GM18909 (cell line): Measurements from ENCODE around the gene MANBA.

Experiments used
- ATAC-seq: cut with Tn5 transposase; IDR thresholded peaks from one replicate; pipeline ENCODE4 v1.9.1; 2021; ENCODE audit warnings: mild to moderate bottlenecking; ENCODE audit not compliant: unreplicated experiment, poor library complexity

The MANBA gene

DNA sequence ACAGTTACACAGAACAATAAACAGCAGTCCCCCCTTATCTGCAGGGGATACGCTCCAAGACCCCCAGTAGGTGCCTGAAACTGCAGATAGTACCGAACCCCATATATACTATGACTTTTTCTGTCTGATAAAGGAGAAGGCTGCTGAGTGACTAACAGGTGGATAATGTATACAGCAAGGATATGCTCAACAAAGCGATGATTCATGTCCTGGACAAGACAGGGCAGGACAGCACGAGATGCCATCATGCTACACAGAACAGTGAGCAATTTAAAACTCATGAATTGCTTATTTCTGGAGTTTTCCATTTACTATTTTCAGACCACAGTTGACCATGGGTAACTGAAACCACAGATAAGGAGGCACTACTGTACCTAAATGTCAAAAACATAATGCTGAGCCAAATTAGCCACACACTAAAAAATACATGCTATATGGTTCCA, 76.1 kb downstream of the MANBA start:
- ATAC-seq: no peak

GRCh38 chr4:102683881-102684609, 76.7 kb downstream of the MANBA start:
- no peak for ATAC-seq

DNA sequence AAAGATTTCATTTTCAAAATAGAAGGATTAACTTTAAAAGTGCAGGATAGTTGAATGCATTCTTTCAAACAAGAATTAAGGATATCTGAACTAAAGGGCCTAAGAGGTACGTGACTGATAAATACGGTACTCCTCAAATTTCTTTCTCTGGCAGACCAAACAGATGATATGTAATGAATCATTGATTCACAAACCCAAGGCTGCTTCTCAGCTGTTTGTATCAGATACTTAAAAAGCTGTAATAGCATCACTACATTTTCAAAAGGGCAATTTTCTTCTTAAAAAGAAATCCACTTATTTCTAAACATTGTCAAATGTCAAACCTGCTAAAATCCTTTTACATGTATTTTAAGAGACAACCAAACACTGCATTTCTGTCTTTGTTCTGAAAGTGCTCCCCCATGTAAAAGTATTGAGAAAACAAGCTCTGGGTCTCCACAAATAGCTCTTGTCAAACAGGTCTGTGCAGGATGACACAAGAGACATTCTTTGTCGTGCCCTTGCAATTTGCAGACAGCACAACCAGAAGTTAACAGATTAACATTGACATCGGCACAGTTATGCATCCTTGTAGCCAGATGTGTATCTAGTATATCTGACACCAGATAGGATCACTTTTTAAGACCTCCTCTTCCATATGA, 82.0 kb downstream of the MANBA start:
- no peak for ATAC-seq

GRCh38 chr4:102678107-102678506, 82.7 kb downstream of the MANBA start:
- no peak for ATAC-seq

DNA sequence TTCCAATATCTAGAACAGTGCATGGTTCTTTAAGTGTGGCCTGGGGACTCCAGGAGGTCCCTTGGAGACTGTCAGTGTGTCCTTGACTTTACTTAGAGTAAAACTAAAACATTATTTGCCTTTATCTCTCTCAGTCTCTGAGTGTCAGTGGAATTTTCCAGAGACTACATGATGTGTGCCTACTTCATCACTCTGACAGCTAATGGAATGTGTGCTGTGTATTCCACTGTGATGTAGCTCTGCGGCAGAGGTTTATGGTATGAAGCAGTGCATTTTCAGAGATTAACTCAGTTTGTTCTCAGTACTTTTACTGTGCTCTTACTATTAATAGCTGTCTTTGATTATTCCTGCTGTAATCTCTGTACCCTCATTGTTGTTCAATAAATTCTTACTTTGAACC, 85.6 kb downstream of the MANBA start:
- ATAC-seq: no peak

GRCh38 chr4:102667001-102667400, 93.8 kb downstream of the MANBA start:
- ATAC-seq: no peak

DNA sequence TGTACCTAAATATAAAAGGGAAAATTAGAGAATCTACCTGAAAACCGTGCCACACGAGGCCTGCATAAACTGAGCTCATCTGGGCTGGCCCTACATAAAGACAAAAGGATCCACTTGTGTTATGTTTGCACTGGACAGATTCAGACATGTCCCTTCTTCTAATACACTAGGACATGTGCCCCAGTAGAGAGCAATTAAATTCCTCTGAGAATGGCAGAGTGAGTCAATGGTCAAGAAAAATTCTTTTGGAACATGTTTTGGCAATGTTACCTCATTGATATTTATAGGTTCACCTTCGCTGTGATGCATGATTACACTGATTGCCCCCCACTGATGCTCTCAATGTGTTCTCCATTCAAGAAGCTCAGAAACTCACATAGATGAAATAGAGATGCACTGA, 95.2 kb downstream of the MANBA start:
- ATAC-seq: no peak

DNA sequence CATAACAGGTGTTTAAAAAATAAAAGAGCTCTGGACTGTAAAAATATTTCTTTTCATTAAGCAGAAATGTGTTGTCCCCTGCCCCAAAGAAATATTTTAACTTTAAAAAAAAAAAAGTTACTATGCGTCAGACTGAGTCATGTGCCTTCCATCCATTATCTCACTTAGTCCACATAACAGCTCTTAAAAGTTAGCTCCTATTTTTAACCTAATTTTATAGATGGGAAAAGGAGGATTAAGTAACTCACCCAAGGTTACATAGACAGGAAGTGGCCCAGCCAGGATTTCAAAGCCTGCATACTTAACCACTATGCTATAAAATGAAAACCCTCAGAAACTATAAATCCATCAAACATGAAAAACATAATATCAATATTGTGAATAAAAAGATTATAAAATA, 97.7 kb downstream of the MANBA start:
- no peak for ATAC-seq

DNA sequence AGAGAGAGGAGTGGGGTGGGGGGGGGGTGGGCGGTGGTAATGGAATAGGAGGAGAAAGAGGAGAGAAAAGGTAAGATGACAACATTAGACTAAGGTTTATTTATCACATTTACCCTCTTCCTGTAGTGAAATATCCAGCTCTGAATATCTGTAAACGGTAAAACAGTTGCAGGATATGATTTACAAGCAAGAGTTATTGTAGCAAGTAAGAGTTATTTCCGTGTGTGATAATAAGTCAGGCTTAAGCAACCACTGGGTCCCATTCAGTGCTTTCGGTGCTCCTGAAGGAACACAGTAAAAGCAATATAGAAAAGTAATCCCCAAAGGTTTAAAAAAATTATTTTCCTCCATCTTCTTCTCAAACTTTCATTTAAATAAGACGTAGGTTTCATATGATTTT, 103.6 kb downstream of the MANBA start:
- no peak for ATAC-seq

DNA sequence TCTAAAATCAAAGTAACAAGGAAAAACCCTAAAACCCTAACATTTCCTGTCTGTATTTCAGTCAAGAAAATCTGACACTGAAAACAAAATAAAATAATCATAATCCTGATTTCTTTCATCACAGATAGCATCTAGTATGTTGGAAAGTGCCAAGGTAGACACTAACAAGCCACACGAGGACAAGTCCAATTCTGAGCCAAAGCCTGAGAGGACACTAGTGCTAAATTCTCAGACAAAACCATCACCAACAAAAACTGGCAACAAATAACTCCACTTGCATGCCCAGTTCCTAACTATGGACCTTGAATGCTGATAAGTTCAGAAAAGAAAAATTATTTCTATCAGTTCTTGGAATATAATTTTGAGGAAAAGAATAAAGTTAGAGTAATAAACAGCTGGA, 113.7 kb downstream of the MANBA start:
- no peak for ATAC-seq

GRCh38 chr4:102642631-102643298, 118.0 kb downstream of the MANBA start:
- ATAC-seq: no peak

DNA sequence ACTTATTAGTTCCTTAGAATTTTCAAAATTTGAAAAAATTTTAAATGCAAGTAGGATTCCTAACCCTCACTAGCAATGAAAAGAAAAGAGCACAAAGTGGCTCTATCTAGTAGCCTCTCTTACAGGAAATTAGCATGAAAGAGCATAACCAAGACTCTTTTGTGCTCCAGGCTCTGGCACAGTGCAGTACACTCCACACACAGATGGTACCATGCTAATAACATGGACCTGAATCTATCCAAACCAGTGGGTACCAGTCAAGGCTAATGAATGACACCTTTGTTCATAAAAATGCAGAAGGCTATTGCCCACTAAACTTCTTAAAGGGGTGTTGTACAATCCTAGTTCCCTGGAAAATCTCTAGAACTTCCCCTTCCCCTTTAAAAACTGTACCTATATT, 119.0 kb downstream of the MANBA start:
- no peak for ATAC-seq

DNA sequence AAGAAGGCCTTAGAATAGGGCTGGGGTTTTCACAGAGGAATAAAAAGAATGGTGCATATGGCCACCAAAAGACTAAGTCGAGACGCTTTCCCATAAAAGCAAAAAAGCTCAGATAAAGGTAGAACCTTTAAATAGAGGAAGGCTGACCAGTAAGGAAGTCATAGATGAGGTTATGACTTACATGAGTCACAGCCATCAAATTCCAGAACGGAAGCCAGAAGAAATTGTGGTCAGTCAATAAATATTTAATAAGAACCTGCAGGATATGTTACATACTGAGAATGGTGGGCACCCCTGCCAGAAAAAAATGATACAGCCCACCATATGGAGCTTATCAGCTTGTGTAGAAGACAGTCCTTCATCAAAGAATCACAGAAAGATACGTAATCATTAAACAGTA, 120.1 kb downstream of the MANBA start:
- no peak for ATAC-seq

- no peak for ATAC-seq
Observed at GRCh38 chr4:102639598-102639997, 121.2 kb downstream of the MANBA start.

- ATAC-seq: no peak
Observed at GRCh38 chr4:102638621-102639020, 122.1 kb downstream of the MANBA start.

DNA sequence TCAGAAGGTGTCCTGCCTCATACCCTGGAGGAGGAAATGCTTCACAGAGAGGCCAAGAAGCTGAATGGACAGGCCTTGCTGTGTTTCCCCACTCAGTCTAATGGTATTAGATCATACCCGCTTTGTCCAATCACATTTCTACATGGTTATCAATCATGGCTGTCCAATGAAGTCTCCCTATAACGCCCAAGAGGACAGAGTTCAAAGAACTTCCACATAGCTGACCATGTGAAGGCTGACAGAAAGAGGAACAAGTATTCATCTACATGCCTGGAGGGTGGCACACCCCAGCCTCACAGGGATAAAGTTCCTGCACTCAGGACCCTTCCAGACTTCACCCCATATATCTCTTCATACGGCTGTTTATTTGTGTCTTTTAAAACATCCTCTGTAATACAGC, 123.4 kb downstream of the MANBA start:
- no peak for ATAC-seq

GRCh38 chr4:102633100-102633499, 127.7 kb downstream of the MANBA start:
- no peak for ATAC-seq

- ATAC-seq: no peak
Observed at GRCh38 chr4:102632241-102633065, 128.3 kb downstream of the MANBA start.

DNA sequence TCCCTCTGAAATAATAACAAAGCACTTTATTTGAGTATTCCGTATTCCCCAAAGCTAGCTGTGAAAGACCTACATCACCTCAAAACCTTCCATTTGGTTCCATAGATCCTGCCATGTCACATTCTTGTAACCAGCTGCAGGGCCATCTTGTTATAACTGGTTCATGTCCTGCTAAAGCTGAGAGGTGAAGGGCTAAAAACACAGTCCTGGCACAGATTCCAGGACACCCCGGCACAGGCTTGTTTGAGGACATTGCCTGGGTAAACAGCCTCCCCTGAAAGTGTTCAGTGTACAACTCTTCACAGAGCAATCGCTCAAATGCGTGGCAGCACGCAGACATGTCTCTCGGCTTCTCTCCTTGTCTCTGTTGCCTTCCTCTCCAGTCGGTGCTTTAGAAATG, 129.2 kb downstream of the MANBA start:
- no peak for ATAC-seq

DNA sequence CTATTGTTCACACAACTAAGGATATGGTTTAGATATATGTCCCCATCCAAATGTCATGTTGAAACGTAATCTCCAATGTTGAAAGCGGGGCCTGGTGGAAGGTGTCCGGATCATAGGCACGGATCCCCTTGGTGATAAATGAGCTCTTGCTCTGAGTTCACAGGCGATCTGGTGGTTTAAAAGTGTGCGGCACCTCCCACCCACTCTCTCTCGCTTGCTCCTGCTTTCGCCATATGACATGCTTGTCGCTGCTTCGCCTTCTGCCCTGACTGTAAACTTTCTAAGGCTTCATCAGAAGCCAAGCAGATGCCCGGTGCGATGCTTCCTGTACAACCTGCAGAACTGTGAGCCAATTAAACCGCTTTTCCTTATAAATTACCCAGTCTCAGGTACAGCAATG, 131.1 kb downstream of the MANBA start:
- no peak for ATAC-seq
